Activated naive CD4-positive, alpha-beta T cell treated with anti-CD3 and anti-CD28 coated beads, Interleukin-2, amount 50 U/mL, for 72 hours (primary cell): ENCODE results near the gene MYO7B. TPM values are rescaled to one million over a fixed set of nuclear protein-coding genes. Genes with fewer than 3 reads are reported as not detected.

ENCODE experiments used
- ATAC-seq, 2 donors: fragments of 150-1000 bp; cut with Tn5 transposase; 2 replicates each; pipeline ENCODE4 v1.10.0; 2021; ENCODE audit warnings: mild to moderate bottlenecking in 2 of 2, moderate library complexity in 2 of 2
- DNase-seq, 2 donors: peaks; one replicate each; pipeline ENCODE4 v3.0.0; 2021 to 2022; ENCODE audit warnings: low spot score in 2 of 2
- H3K27ac Mint-ChIP-seq, 2 donors: one replicate each; pipeline ENCODE4 v1.8.0; 2022; ENCODE audit warnings: mild to moderate bottlenecking in 2 of 2, mixed read lengths in 2 of 2
- H3K36me3 Mint-ChIP-seq, 2 donors: one replicate each; pipeline ENCODE4 v1.8.0; 2022; ENCODE audit warnings: mixed read lengths in 2 of 2
- H3K9me3 Mint-ChIP-seq, 2 donors: one replicate each; pipeline ENCODE4 v1.8.0; 2022; ENCODE audit warnings: mixed read lengths in 2 of 2
- total RNA-seq, 2 donors: library from RNA; stranded (reverse); gene quantifications; one replicate each; pipeline ENCODE4 v1.2.3, GENCODE V29; 2022

Gene MYO7B
- total RNA-seq, 2 donors from 2014 or later: 0.64 to 1.9 TPM

DNA sequence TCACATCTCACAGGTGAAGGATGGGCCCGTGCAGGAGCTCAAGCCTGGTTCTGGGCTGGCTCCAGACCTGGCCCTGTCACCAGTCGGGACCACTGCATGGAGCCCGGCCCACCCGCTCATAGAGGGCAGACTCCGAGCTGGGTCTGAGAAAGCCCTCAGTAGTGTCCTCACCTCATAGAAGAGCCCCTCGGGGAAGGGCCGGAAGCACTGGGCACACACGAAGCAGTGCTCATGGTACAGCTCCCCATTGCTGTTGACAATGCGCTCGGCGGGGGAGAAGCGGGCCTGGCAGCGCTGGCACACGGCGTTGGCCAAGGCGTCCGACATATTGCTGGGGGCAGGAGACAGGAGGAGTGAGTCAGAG is 121.7 kb downstream of the MYO7B start:
- no peaks in the 10 kb centered on the region for H3K9me3 Mint-ChIP-seq
- DNase-seq (no peak), ATAC-seq (no peak)
- H3K36me3 Mint-ChIP-seq: no peaks in the 10 kb centered on the region
- H3K27ac Mint-ChIP-seq: no peak overlapping the region

GRCh38 chr2:127658146-127658545 is 122.7 kb downstream of the MYO7B start:
- no peaks in the 10 kb centered on the region for H3K9me3 Mint-ChIP-seq
- H3K27ac Mint-ChIP-seq: no peak overlapping the region
- DNase-seq (no peak), ATAC-seq (no peak)
- H3K36me3 Mint-ChIP-seq: no peaks in the 10 kb centered on the region

GRCh38 chr2:127658641-127659407 is 123.3 kb downstream of the MYO7B start:
- Mint-ChIP-seq H3K27ac (no peak overlapping the region), H3K36me3 (no peaks in the 10 kb centered on the region), H3K9me3 (no peaks in the 10 kb centered on the region)
- ATAC-seq: no peak
- no peak for DNase-seq

DNA sequence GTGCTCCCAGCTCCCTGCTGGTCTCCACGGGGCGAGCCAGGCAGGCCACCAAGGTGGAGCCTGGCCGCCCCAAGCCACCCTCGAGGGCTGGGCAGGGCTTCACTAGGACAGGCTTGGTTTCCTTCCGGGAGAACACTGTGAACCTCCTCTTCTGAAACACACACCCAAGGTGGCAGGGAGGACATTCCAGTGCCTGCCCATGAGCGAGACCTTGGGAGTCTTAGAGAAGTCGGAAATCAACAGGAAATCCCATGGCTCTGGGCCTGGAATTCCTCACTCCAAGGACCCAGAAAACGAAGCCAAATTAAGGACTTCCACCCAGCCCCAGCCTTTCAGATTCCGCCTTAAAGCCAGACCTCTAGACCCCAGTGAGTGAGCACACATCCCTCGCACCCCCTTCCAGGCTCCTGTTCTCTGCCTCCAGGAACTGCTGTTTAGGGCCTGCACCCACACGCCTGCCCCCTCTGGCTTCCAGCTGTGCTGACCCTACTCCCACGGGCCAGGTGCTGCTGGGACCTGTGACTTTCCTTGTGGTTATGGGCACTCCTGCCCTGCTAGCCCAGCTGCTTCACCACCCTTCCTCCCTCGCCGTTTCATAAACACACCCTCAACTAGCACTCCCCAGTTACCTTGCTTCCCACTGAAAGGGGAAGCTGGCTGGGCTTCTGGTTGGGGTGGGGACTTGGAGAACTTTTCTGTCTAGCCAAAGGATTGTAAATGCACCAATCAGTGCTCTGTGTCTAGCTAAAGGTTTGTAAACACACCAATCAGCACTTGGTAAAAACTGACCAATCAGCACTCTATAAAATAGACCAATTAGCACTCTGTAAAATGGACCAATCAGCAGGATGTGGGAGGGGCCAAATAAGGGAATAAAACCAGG is 124.2 kb downstream of the MYO7B start:
- H3K36me3 Mint-ChIP-seq: no peaks in the 10 kb centered on the region
- no peak overlapping the region for H3K27ac Mint-ChIP-seq
- H3K9me3 Mint-ChIP-seq: no peaks in the 10 kb centered on the region
- DNase-seq: no peak
- ATAC-seq: no peak

DNA sequence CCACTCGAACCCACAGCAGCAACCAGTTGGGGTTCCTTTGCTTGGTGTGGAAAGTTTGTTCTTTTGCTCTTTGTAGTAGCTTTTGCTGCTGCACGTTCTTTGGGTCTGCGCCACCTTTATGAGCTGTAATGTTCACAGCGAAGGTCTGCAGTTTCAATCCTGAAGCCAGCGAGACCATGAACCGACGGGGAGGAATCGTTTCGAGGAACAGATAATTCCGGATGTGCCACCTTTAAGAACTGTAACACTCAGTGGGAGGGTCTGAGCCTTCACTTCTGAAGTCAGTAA is 124.8 kb downstream of the MYO7B start:
- no peaks in the 10 kb centered on the region for H3K36me3 Mint-ChIP-seq
- H3K27ac Mint-ChIP-seq: no peak overlapping the region
- ATAC-seq (no peak), DNase-seq (no peak)
- no peaks in the 10 kb centered on the region for H3K9me3 Mint-ChIP-seq

DNA sequence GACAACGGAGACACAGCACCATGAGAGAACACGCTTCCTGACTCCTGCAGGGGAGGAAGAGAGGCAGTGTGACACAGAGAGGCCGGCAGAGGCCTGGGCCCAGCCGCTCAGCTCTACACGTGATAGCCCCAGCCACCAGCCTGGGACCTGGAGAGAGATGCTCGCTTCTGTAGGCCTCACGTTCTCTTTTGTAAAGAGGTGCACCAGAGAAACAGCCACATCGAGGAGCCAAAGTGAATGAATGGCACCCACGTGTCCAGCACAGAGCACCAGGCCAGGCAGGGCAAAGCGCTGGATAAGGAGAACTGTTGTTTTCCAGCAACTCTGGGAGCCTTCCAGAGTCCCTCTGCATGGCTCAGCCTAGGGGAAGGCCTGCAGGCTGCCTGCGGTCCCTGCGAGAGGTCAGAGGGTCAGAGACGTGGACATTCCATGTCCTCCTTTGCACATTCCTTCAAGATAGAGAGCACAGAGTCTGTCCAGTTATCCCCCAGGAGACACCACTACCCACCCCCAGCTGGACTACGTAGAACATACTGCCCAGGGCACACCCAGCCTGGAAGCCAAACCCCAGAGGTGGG is 125.7 kb downstream of the MYO7B start:
- peak overlapping the region in 1 of 2 donors; percentile 65 for H3K27ac Mint-ChIP-seq
- DNase-seq (no peak), ATAC-seq (no peak)
- no peaks in the 10 kb centered on the region for H3K36me3 Mint-ChIP-seq
- H3K9me3 Mint-ChIP-seq: no peaks in the 10 kb centered on the region

GRCh38 chr2:127661949-127662510 is 126.5 kb downstream of the MYO7B start:
- no peak overlapping the region for H3K27ac Mint-ChIP-seq
- DNase-seq: no peak
- no peaks in the 10 kb centered on the region for H3K36me3 Mint-ChIP-seq
- ATAC-seq: no peak
- H3K9me3 Mint-ChIP-seq: no peaks in the 10 kb centered on the region

- ATAC-seq: no peak
Measured at GRCh38 chr2:127662937-127663565, 127.6 kb downstream of the MYO7B start.

GRCh38 chr2:127663566-127664064 is 128.1 kb downstream of the MYO7B start:
- DNase-seq: peak in 1 of 2 donors; percentile 33
- Mint-ChIP-seq H3K9me3 (no peaks in the 10 kb centered on the region), H3K36me3 (no peaks in the 10 kb centered on the region), H3K27ac (no peak overlapping the region)
- no peak for ATAC-seq

More at GRCh38 chr2:127662937-127663565, 127.6 kb downstream of the MYO7B start:
- DNase-seq: peak in 1 of 2 donors; percentile 42
- Mint-ChIP-seq H3K9me3 (no peaks in the 10 kb centered on the region), H3K27ac (no peak overlapping the region), H3K36me3 (no peaks in the 10 kb centered on the region)

DNA sequence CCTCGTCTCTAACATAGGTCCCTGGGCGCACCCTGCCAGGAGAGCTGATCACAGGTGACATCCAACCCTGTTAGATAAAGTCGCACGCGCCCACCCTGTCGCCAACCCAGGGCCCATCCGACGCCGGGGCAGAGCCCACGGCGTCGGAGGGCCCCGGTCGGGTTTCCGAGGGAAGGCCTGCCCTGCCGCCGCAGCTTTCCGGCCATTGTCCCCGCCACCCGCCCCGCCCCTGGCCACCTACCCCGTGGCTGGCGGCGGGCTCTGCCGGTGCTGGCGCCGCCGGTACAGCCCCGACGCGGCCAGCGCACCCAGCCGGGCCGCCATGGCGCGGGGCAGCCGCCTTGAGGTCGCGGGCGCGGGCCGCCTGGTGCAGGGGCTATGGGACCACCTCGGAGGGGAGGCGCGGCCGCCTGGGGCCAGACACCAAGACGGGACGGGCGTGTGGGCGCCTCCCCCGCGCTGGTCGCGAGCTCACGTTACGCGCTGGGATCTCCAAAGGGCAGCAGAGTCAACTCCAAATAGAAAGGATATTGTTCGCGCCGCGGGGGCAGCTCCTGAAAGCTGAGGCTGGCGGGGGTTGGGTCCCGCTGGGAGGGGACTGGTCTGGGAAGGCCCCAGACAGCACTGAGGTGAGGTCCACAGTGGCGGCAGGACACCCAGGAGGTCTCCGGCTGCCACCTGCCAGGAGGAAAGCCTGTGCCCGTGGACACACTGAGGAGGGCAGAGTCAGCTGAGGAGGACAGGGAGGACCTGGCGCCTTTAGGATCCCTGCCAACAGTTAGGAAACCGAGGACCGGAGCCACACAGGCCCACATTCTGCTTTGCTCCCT is 128.8 kb downstream of the MYO7B start:
- Mint-ChIP-seq H3K36me3 (no peaks in the 10 kb centered on the region), H3K9me3 (no peaks in the 10 kb centered on the region), H3K27ac (no peak overlapping the region)
- DNase-seq (peak in 1 of 2 donors; percentile 44), ATAC-seq (no peak)

GRCh38 chr2:127664895-127665225 is 129.4 kb downstream of the MYO7B start:
- Mint-ChIP-seq H3K36me3 (no peaks in the 10 kb centered on the region), H3K9me3 (no peaks in the 10 kb centered on the region), H3K27ac (no peak overlapping the region)
- DNase-seq: no peak
- ATAC-seq: no peak

DNA sequence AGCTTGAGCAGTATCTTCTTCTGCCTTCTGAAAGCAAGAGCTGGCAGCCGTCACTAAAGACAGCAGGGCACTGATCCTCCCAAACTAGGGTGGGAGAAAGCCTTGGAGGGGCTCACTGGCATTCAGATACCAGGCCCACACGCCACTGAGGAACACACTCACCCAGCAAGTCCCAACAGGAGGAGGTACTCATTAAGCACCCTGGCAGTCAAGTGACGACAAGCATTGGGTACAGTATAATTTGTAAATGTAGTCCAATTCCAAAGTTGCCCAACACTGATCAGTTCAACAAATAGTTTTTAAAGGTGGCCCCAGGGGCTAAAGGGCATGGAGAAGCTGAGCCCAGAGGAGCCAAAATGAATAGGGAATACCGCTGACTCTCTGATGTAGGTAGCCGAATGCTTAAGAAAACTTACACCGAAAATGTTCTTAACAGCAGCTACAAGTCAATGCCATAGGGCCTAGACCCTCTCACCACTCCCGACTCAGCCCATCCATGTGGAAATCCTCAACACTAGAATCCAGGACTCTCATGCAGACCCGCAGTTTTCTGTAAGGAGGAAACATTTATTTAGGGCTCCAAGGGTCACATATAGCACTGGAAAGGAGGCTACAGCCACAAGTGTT is 129.9 kb downstream of the MYO7B start:
- Mint-ChIP-seq H3K27ac (no peak overlapping the region), H3K36me3 (no peaks in the 10 kb centered on the region), H3K9me3 (no peaks in the 10 kb centered on the region)
- no peak for ATAC-seq
- DNase-seq: peak in 1 of 2 donors; percentile 18

GRCh38 chr2:127669056-127669455 is 133.6 kb downstream of the MYO7B start:
- Mint-ChIP-seq H3K36me3 (no peaks in the 10 kb centered on the region), H3K27ac (no peak overlapping the region), H3K9me3 (no peaks in the 10 kb centered on the region)
- ATAC-seq: no peak
- DNase-seq: no peak

DNA sequence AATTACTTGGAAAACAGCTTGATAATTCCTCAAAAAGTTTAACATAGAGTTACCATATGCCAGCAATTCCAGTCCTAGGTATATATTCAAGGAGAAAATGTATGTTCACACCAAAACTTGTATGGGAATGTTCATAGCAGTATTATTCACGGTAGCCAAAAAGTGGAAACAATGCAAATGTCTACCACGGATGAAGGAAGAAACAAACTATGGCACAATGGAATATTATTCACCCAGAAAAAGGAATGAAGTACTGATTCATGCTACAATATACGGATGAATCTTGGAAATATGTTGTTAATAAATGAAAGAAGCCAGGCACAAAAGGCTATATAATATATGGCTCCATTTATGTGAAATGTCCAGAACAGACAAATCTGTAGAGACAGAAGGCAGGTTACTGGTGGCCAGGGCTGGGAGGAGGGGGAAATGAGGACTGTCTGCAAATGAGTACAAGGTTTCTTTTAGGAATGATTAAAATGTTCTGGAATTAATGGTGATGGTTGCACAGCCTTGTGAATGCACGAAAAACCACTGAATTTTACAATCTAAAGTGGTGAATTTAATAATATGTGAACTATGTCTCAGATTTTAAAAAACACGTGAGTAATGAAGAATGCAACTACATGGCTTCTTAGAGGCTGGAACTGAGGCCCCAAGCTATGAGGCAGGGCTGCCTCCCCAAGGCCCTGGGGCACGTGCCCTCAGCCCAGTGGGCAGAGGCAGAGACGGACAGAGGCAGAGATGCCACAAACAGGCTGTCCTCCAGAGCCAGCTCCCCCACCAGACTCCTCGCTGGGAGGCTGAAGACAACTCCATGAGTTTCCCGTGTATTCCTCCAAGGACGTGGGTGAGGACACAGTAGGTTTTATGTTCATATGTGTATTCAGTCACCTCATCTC is 134.8 kb downstream of the MYO7B start:
- DNase-seq: no peak
- no peak for ATAC-seq
- Mint-ChIP-seq H3K9me3 (no peaks in the 10 kb centered on the region), H3K36me3 (no peaks in the 10 kb centered on the region), H3K27ac (no peak overlapping the region)

- no peaks in the 10 kb centered on the region for H3K9me3 Mint-ChIP-seq
- no peak for DNase-seq
- ATAC-seq: no peak
- no peak overlapping the region for H3K27ac Mint-ChIP-seq
- H3K36me3 Mint-ChIP-seq: no peaks in the 10 kb centered on the region
Measured at GRCh38 chr2:127670957-127671290, 135.4 kb downstream of the MYO7B start.
